Measurements from ENCODE around the gene GPR152.

GPR152 gene

GRCh38 chr11:67457453-67457852, 4.9 kb upstream of the GPR152 start:
- H3K4me3 ChIP-seq (ENCODE audit: low read depth, low read length): no peak overlapping the region
- no peak for TF ChIP-seq CTCF (IDR thresholded peaks at IDR 0.05; ENCODE audit: low read depth, low read length)

GRCh38 chr11:67456068-67456705, 3.7 kb upstream of the GPR152 start:
- TF ChIP-seq CTCF (IDR thresholded peaks at IDR 0.05; ENCODE audit: low read depth, low read length): no peak
- no peak overlapping the region for H3K4me3 ChIP-seq (ENCODE audit: low read depth, low read length)

GRCh38 chr11:67455054-67455453, 2.5 kb upstream of the GPR152 start, which contains the start of gene CABP4:
Gene CABP4, plus strand, starts transcription at chr11:67455354. Its CDS starts 70 bp downstream, at chr11:67455424.
- no peak within 1 kb of the TSS for H3K4me3 ChIP-seq (ENCODE audit: low read depth, low read length)
- no peak for TF ChIP-seq CTCF (IDR thresholded peaks at IDR 0.05; ENCODE audit: low read depth, low read length)

- no peak for TF ChIP-seq CTCF (IDR thresholded peaks at IDR 0.05; ENCODE audit: low read depth, low read length)
- H3K4me3 ChIP-seq (ENCODE audit: low read depth, low read length): no peak overlapping the region
Observed at GRCh38 chr11:67453816-67454732, 1.5 kb upstream of the GPR152 start.

- H3K4me3 ChIP-seq (ENCODE audit: low read depth, low read length): no peak overlapping the region
- no peak for TF ChIP-seq CTCF (IDR thresholded peaks at IDR 0.05; ENCODE audit: low read depth, low read length)
Observed at GRCh38 chr11:67451658-67451976, 912 bp downstream of the GPR152 start.

GRCh38 chr11:67450796-67451657, 1.5 kb downstream of the GPR152 start:
- no peak for TF ChIP-seq CTCF (IDR thresholded peaks at IDR 0.05; ENCODE audit: low read depth, low read length)

More at GRCh38 chr11:67450796-67451657, 1.5 kb downstream of the GPR152 start:
- no peak overlapping the region for H3K4me3 ChIP-seq (ENCODE audit: low read depth, low read length)
